ENCODE data around the gene RCL1. TPM values are rescaled to one million over a fixed set of nuclear protein-coding genes. Genes with fewer than 3 reads are reported as not detected.

The RCL1 gene
- total and polyA plus RNA-seq, 2 of the 13 experiments (the other 11 are each of a cell fraction or from before 2014, with no cell fraction given): 22.3 to 31.6 TPM

- peak; percentile 47 for TF ChIP-seq ARID5B (CRISPR knock-in tag; IDR thresholded peaks at IDR 0.05)
Measured at GRCh38 chr9:4828761-4829160, 36.0 kb downstream of the RCL1 start (continued).

- BruUV-seq (replicated peaks): no TSS peak
- H3K27ac ChIP-seq (ENCODE audit: extremely low read length, insufficient read depth, low read length): no peak overlapping the region
- ChIA-PET POLR2A (interaction anchor here (1.2 to 4.0 kb wide), 3 partner anchors 9 to 38 kb away, joined by 4 to 25 read pairs (median 5); partner anchors contain the start of gene RCL1), CTCF (ENCODE audit: low intra/inter-chr PET ratio, low total read pairs) (no interaction called here)
- H3K79me2 ChIP-seq (ENCODE audit: insufficient read depth, low read length): peaks cover 29% of the 10 kb centered on the region
- peaks cover 75% of the 10 kb centered on the region for H3K4me1 ChIP-seq (ENCODE audit: insufficient read depth, low read length)
- FAIRE-seq (no peak), ATAC-seq (no peak), DNase-seq (ENCODE audit: low spot score) (no peak)
- peaks cover 0 to 18% of the 10 kb centered on the region in 2 experiments; a peak in 3 of 5 replicates for H3K36me3 ChIP-seq (replicated peaks in 1 of 2; ENCODE audit: control insufficient read depth in 1 of 2, insufficient read depth in 2 of 2, low read length in 2 of 2)
- intact Hi-C loops (cut with micrococcal nuclease; ENCODE audit: unreplicated experiment): no loop called here
- no peak overlapping the region for H3K4me2 ChIP-seq (ENCODE audit: low read depth, low read length)
- no peak overlapping the region for H2AFZ ChIP-seq (ENCODE audit: low read length)
- no peaks in the 10 kb centered on the region for H4K20me1 ChIP-seq (ENCODE audit: insufficient read depth, low read length)
- H3K4me3 ChIP-seq (replicated peaks in 1 of 3; ENCODE audit: insufficient read depth in 1 of 3, low read depth in 2 of 3, low read length in 3 of 3): no peak overlapping the region
- no peak overlapping the region for H3K9ac ChIP-seq (ENCODE audit: insufficient read depth, low read depth, low read length)
- no peaks in the 10 kb centered on the region for H3K27me3 ChIP-seq (ENCODE audit: control insufficient read depth in 1 of 2, insufficient read depth in 2 of 2, low read length in 2 of 2)
- WGBS (ENCODE audit: low lambda C conversion rate): 89% methylated on average over 1 of the region's 1 CpG
- in situ Hi-C loops (cut with HindIII; ENCODE audit: extremely low pct_ligation_motif_present, low pct_unique_long_range_greater_than_20kb): no loop called here
- no peaks in the 10 kb centered on the region for H3K9me3 ChIP-seq (ENCODE audit: low read length)
- TF ChIP-seq CC2D1A (CRISPR knock-in tag; IDR thresholded peaks at IDR 0.05) (no peak), ZNF160 (CRISPR knock-in tag; IDR thresholded peaks at IDR 0.05) (no peak), ZFX (CRISPR knock-in tag; IDR thresholded peaks at IDR 0.05; ENCODE audit: low read depth) (no peak), GMEB2 (CRISPR knock-in tag; IDR thresholded peaks at IDR 0.05; ENCODE audit: low read depth) (no peak), ZNF775 (CRISPR knock-in tag; IDR thresholded peaks at IDR 0.05; ENCODE audit: borderline replicate concordance) (no peak), ZNF468 (CRISPR knock-in tag; IDR thresholded peaks at IDR 0.05) (no peak), ZMAT5 (CRISPR knock-in tag; IDR thresholded peaks at IDR 0.05; ENCODE audit: borderline replicate concordance, low read depth) (no peak), ZNF850 (CRISPR knock-in tag; conservative IDR thresholded peaks at IDR 0.05) (no peak), ARID3A (IDR thresholded peaks at IDR 0.05; ENCODE audit: low read depth, low read length) (no peak), ZBTB7A (CRISPR knock-in tag; IDR thresholded peaks at IDR 0.05) (no peak), TCF7L2 (IDR thresholded peaks at IDR 0.05; ENCODE audit: low read depth, low read length) (no peak), SRSF1 (optimal IDR thresholded peaks at IDR 0.05; ENCODE audit: low read depth, low read length) (no peak), PHF20 (CRISPR knock-in tag; IDR thresholded peaks at IDR 0.05) (no peak), ZNF282 (IDR thresholded peaks at IDR 0.05; ENCODE audit: partially characterized antibody) (no peak), HMGA1 (CRISPR knock-in tag; conservative IDR thresholded peaks at IDR 0.05) (no peak), ZNF124 (CRISPR knock-in tag; IDR thresholded peaks at IDR 0.05) (no peak)
Measured at GRCh38 chr9:4829969-4830368, 37.2 kb downstream of the RCL1 start.

All from HepG2 (cell line).